Putamen (tissue), 1 donor: Measurements from ENCODE around the gene MYOZ3.
A peak's percentile ranks its signal among the peaks of the same experiment; 100 is the strongest.

Experiments
- DNase-seq: peaks from one replicate; pipeline ENCODE4 v3.0.0-alpha.2; 2016; ENCODE audit warnings: low spot score

MYOZ3 gene

DNA sequence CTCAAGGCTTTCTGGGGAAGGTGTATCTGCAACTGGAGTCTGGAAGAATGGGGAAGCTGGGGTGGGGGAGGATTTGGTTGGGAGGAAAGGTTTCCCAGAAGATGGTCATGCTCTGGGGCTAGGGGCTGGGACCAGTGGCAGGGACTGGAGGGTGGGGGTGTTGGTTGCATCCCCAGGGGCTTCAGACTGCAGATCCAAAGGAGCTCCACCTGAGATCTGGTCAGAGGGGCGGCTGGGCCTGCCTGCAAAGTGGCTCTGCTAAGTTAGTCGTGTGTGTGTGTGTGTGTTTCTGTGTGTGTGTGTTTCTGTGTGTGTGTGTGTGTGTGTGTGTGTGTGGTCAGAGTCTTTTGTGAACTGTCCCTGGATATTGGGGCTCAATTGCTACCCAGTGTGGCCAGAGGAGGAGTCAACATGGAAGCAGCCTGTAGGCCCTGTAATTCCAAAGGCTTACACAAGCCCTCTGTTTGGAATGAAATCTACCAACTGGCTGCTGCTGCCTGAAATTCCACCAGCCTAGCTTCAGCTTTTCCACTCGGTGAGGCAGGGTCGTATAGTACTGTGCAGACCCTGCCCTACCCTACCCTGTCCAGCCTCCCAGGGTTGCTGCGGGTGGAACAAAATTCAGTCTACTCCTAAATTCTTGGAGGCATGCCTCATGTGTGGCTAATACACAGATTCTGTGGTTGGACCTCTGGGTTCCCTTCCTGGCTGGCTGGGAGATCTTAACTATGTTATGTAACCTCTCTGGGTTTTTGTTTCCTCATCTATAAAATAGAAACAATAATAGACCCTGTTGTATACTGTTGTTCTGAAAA lies 33.1 kb upstream of the MYOZ3 start:
- no peak for DNase-seq

GRCh38 chr5:150628936-150629485 lies 32.0 kb upstream of the MYOZ3 start:
- DNase-seq: no peak

DNA sequence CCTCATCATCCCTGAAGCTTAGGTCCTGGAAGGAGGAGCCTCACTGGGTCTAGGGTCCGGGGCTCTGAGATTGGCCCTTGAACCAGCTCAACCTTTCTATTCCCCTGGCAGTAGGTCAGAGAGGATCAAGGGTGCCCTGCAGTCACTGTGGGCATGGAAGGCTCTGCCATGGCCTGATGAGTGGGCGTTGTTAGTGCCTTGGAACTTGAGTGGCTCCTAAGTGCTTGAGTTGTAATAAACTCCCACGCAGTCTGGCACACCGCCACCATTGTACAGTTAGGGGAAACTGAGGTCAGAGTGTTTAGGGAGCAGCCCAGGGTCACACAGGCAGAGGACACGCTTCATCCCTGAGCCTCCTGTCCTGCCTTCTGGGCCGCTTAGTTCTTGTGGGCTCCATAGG lies 31.0 kb upstream of the MYOZ3 start:
- no peak for DNase-seq

DNA sequence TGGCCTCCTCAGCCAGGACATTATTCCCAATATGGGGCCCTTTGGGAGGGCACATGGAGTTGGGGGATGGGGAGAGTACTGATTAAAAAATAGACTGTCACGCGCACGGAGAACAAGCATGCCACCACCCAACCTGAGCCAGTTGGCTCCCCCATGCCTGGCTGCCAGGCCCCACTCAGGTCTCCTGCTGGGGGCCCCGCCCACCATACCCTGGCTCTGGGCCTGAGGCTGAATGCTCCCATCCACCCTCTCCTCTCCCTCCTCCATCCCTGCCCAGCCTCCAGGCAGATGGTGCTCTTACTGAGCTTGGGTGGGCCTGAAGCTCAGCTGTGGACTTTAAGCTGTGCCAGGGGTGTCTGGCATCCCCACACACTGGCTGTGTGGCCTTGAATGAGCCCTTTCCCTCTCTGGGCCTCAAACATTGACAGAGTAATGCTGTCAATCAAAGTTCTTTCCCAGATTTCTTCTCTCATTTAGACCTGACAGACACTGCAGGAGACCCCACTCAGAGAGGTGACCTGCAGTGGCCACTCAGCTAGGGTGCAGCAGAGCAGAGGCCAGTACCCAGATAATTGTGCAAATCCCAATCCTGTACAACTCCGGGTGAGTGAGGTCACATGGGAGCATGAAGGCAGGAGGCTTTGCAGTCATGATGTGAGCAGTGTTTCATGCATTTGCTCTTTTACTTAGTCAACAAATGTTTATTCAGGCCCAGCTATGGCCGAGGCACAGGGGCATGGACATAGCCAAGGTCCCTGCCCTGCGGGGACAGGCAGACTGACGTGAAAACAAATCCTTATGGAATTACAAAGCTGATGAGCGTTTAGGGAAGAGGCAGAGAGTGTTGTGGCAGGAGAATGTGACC lies 30.4 kb upstream of the MYOZ3 start:
- DNase-seq: no peak

DNA sequence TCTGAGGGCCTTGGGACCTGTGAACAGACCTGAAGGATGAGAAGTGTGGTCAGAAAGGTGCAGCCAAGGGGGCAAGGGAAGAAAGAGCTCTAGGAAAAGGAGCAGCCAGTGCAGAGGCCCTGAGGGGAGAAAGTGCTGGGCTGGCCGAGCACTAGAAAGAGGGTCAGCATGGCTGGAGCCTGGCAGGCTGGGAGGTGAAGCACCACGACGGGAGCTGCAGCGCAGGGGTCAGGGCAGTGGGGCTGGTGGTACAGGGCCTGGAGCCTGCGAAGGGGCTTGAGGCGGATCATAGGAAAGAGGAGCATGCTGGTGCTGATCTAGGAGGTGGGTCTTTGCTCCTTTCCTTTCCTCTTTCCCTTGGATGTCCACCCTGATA lies 29.7 kb upstream of the MYOZ3 start:
- DNase-seq: no peak

GRCh38 chr5:150632305-150633160 lies 28.5 kb upstream of the MYOZ3 start:
- no peak for DNase-seq

GRCh38 chr5:150633429-150633828 lies 27.6 kb upstream of the MYOZ3 start:
- no peak for DNase-seq

- no peak for DNase-seq
These were observed 24.4 kb upstream of the MYOZ3 start for GRCh38 chr5:150636391-150637244.

DNA sequence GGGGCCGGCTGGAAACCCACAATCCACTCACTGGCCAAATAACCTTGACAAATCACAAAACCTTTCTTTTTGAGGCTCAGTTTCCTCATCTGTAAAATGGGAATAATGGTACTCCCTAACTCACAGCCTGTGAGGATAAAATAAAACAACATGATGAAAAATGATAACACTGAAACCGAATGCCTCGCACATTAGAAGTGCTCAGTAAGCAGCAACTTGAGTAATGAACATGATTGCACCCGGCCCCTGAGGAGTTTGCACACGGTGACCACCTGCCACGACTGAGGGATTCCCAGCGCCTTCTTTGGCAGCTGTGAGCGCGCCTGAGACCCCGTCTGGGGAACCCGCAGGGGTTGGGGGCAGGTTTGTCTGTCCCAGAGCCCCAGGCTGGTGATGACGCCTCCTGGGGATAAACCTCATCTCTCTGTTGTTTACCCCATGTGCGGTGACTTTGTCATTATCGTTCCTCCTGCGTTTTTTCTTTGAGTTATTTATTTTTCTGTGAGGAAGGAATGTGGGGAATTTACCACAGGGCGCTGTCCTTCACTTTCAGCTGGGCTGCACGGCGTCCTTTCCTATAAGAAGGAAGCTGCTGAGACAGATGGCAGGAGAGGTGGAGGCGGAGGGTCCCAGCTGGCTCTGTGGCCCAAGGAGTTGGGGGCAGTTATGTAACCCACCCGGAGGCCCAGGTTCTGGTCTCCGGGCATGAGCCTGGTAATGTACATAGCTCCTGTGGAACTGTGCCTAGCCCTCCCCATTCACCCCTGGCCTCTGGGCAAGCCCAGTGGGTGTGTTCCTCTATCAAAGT lies 23.6 kb upstream of the MYOZ3 start:
- no peak for DNase-seq

DNA sequence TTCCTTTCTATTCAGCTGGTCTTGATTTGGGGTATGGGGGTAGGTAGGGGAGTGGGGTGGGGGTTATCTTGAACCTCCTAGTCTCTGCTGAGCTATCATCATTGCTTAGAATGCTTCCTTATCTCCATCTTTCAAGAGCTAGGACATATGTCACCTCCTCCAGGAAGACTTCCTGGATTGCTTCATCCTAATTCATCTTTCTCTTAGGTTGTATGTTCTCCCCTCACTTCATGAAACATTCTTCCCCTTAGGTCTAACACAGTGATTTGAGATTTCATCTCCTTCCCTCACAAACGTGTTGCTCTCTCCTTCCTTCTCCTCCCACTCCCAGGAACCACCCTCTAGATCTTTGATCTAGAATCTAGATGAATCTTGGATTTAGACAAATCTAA lies 23.0 kb upstream of the MYOZ3 start:
- DNase-seq: no peak

- DNase-seq: no peak
These were observed 22.3 kb upstream of the MYOZ3 start for GRCh38 chr5:150638488-150639376.

DNA sequence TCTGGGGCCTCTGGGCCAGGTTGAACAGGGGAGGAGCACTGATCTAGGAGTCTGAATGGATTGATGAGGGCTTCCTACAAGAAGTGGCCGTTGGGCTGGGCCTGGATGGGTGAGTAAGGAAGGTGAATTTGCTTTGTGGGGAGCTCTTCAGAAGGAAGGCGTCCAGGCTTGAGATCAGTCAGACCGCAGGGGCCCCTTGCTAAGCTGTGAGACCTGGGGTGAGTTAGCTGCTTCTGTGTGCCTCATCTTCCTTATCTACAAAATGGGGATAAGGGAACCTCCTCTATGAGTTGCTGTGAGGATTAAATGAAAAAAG lies 21.7 kb upstream of the MYOZ3 start:
- no peak for DNase-seq

DNA sequence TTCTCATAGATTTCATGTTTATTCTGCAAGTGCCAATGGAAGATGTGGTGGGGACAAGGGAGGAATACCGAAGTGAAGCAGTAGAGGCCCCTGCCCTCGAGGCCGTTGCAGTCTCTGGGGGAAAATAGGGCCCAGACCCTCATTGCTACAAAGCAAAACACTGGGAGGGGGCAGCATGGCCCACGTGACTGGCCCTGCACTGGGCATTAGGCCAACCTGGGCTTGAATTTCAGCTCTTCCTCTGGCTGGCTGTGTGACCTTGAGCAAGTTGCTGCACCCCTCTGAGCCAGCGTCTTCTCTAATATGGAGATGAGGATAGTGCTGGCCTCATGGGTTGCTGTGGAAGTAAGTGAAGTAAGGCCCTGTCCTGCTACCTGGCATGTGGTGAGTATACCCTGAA lies 21.3 kb upstream of the MYOZ3 start:
- no peak for DNase-seq

GRCh38 chr5:150640311-150641005 lies 20.6 kb upstream of the MYOZ3 start, which contains the start of gene SYNPO:
SYNPO (plus strand) TSS chr5:150640660; CDS start chr5:150648276, 7,616 bp downstream.
- DNase-seq: peak; percentile 76

- no peak for DNase-seq
These were observed 20.0 kb upstream of the MYOZ3 start for GRCh38 chr5:150641006-150641570.

DNA sequence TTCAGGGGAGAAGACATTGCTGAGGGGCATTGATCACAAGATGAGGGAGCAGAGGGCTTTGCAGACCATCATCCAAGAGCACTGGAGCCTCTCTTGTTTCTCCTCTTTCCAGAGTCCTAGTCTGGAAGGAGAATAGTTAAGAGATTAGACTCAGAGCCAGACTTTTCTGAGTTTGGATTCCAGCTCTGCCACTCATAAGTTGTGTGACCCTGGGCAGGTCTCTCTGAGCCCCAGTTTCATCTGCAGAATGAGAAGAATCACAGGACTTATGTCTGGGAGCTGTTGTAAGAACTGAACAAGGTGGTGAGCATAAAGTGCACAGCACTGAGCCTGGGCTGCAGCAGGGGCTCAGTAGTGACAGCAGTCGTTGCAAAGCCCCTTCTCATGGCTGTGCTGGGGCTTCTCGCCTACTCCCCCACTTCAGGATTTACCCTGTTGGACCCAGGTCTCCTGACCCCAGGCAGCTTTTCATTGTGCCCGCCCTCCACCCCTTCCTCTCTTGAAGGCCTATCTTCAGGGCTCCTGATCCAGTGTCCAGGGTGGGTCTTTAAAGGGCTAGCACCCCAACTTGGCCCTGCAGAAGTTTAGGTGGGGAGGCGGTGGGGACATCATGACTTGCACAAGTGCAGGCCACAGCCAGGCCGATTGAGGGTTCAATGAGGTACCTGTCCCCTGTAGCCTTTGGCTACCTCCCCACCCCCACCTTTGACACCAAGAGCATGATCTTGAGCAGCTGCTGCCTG lies 19.1 kb upstream of the MYOZ3 start:
- no peak for DNase-seq

DNA sequence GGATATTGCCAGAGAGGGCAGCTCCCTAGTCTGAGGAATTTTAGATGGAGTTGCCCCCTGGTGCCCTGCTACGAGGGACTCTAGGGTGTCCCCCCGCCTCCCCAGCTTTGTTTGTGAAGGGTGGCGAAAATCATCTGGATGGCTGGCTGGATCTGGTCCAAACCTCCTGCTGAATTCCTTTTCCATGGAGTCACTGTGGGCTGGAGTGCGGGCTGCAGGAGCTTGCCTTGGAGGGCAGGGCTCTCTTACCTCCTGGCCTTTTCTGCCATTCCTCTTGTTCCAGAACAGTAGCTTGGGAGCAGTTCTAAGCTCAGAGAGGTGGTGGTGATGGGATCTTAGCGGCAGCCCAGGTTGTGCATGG lies 18.5 kb upstream of the MYOZ3 start:
- no peak for DNase-seq
